B cell (primary cell): ENCODE results near the gene CLDN6. TPM values are rescaled to one million over a fixed set of nuclear protein-coding genes. Genes with fewer than 3 reads are reported as not detected.

ENCODE experiments used
- ATAC-seq: fragments of 200-7000 bp; cut with Tn5 transposase; one replicate; pipeline ENCODE4 v1.10.0; 2021; ENCODE audit warnings: low read depth, mild to moderate bottlenecking, moderate number of reproducible peaks, moderate library complexity
- CTCF ChIA-PET: fragments of 350-600 bp; sonication (Branson Sonifier 250); formaldehyde crosslinking; loops from one replicate; lab custom pipeline; 2021; ENCODE audit warnings: antibody characterized with exemption, inconsistent platforms; lab: Charles Lee
- POLR2A ChIA-PET: fragments of 350-600 bp; sonication (Branson Sonifier 250); formaldehyde crosslinking; loops from one replicate; lab custom pipeline; 2021; ENCODE audit warnings: antibody characterized with exemption; lab: Charles Lee
- DNase-seq: peaks from one replicate; pipeline ENCODE4 v3.0.0; 2013
- H2AFZ ChIP-seq: 2 replicates; pipeline ENCODE4 v1.6.1; 2012; ENCODE audit warnings: mild to moderate bottlenecking, low read depth, low read length; ENCODE audit not compliant: insufficient read depth, poor library complexity, severe bottlenecking
- H3K27ac ChIP-seq, 2 donors: 1 replicate in 1 of 2; 2 replicates in 1 of 2; pipeline ENCODE4 v1.5.1; 2012 to 2013; ENCODE audit warnings: low read length in 2 of 2, mild to moderate bottlenecking in 2 of 2, moderate library complexity in 1 of 2
- H3K27me3 ChIP-seq, 4 experiments: fragments of 200-600 bp in 1 of 4; sonication (generic) in 1 of 4; replicated peaks in 1 of 4; 1 replicate in 2 of 4; 2 replicates in 2 of 4; pipeline versions ENCODE4 v1.6.1 to v1.7.0; 2013 to 2016; ENCODE audit warnings: low read length in 3 of 4, mild to moderate bottlenecking in 2 of 4, mixed read lengths in 1 of 4, moderate library complexity in 1 of 4; ENCODE audit not compliant: insufficient read depth in 4 of 4, control insufficient read depth in 3 of 4; ENCODE audit errors: control extremely low read depth in 1 of 4
- H3K36me3 ChIP-seq, 2 experiments: replicated peaks in 1 of 2; 1 replicate in 1 of 2; 2 replicates in 1 of 2; pipeline versions ENCODE4 v1.6.1 to v1.7.1; 2013; ENCODE audit warnings: low read length in 1 of 2; ENCODE audit not compliant: insufficient read depth in 2 of 2, control insufficient read depth in 1 of 2; ENCODE audit errors: control extremely low read depth in 1 of 2, extremely low read depth in 1 of 2
- H3K4me1 ChIP-seq, 2 donors: fragments of 200-600 bp in 1 of 2; sonication (generic) in 1 of 2; 1 replicate in 1 of 2; 2 replicates in 1 of 2; pipeline versions ENCODE4 v1.5.1 to v1.6.1; 2013 to 2017; ENCODE audit warnings: low read length in 2 of 2; ENCODE audit not compliant: control insufficient read depth in 2 of 2, insufficient read depth in 2 of 2
- H3K4me2 ChIP-seq: replicated peaks from 2 replicates; pipeline ENCODE3; 2012; ENCODE audit warnings: mild to moderate bottlenecking, low read depth, low read length; ENCODE audit not compliant: poor library complexity, severe bottlenecking
- H3K4me3 ChIP-seq, 5 experiments: fragments of 200-600 bp in 1 of 5; sonication (generic) in 1 of 5; 1 replicate in 3 of 5; 2 replicates in 2 of 5; pipeline versions ENCODE4 v1.5.1 to v1.7.0; 2011 to 2016; ENCODE audit warnings: low read length in 4 of 5, mild to moderate bottlenecking in 4 of 5, low read depth in 2 of 5, control low read depth in 1 of 5, moderate library complexity in 1 of 5; ENCODE audit not compliant: insufficient read depth in 1 of 5; ENCODE audit errors: control extremely low read depth in 1 of 5, extremely low read depth in 1 of 5
- H3K79me2 ChIP-seq: fragments of 200-600 bp; sonication (generic); one replicate; pipeline ENCODE4 v1.6.0; 2016; ENCODE audit warnings: low read length; ENCODE audit not compliant: control insufficient read depth, insufficient read depth
- H3K9ac ChIP-seq: fragments of 200-600 bp; sonication (generic); 2 replicates; pipeline ENCODE4 v1.6.1; 2017; ENCODE audit warnings: mild to moderate bottlenecking, low read length, moderate library complexity
- H3K9me3 ChIP-seq, 3 donors: one replicate each; pipeline versions ENCODE4 v1.6.1 to v1.7.1; 2013; ENCODE audit warnings: low read length in 2 of 3; ENCODE audit not compliant: control insufficient read depth in 2 of 3, insufficient read depth in 1 of 3; ENCODE audit errors: control extremely low read depth in 1 of 3
- H4K20me1 ChIP-seq: 2 replicates; pipeline ENCODE4 v1.6.0; 2012; ENCODE audit warnings: mild to moderate bottlenecking, low read length; ENCODE audit not compliant: insufficient read depth, control insufficient read depth, poor library complexity, severe bottlenecking
- H3K27ac Mint-ChIP-seq: one replicate; pipeline ENCODE4 v1.8.0; 2021; ENCODE audit warnings: mixed read lengths
- H3K27me3 Mint-ChIP-seq: one replicate; pipeline ENCODE4 v1.8.0; 2021; ENCODE audit warnings: mixed read lengths
- H3K4me1 Mint-ChIP-seq: one replicate; pipeline ENCODE4 v1.8.0; 2021; ENCODE audit warnings: mixed read lengths
- H3K4me3 Mint-ChIP-seq: one replicate; pipeline ENCODE4 v1.8.0; 2021; ENCODE audit warnings: mixed read lengths
- H3K9me3 Mint-ChIP-seq: one replicate; pipeline ENCODE4 v1.8.0; 2022; ENCODE audit warnings: mixed read lengths; ENCODE audit not compliant: insufficient read depth
- CTCF ChIP-seq: fragments of 200-600 bp; IDR thresholded peaks from one replicate; pipeline ENCODE4 v1.8.0; 2022; ENCODE audit warnings: antibody characterized with exemption, mild to moderate bottlenecking
- EZH2 ChIP-seq: IDR thresholded peaks from 2 replicates; pipeline ENCODE4 v1.6.1; 2012; ENCODE audit warnings: borderline replicate concordance, low read depth, mild to moderate bottlenecking, moderate library complexity, low read length; ENCODE audit not compliant: insufficient read depth, poor library complexity, severe bottlenecking
- WGBS: methylation state at CpG from one replicate; pipeline ENCODE4 v1.1.5; 2013; ENCODE audit warnings: missing lambda C conversion rate; ENCODE audit not compliant: insufficient coverage; 5-methylcytosine and 5-hydroxymethylcytosine counted together
- intact Hi-C: fragments of 100-400 bp; cut with micrococcal nuclease; formaldehyde crosslinking; loops from one replicate; pipeline ENCODE4 v1.10.0; 2022
- polyA plus RNA-seq: library from polyadenylated mRNA; depleted of rRNA; stranded (reverse); fragments of >200 nt; gene quantifications from 2 replicates; pipeline ENCODE4 v1.2.3, GENCODE V29; 2012
- total RNA-seq, 2 donors: library from RNA; stranded (reverse); fragments of 120-200 nt in 1 of 2; gene quantifications; 1 replicate in 1 of 2; 2 replicates in 1 of 2; pipeline versions ENCODE4 v1.2.3 to v1.2.4, GENCODE V29; 2013 to 2022

Gene CLDN6
- total and polyA plus RNA-seq, 2 donors (not counting 1 experiment from before 2014, with no cell fraction given), result not detected

GRCh38 chr16:3023415-3023668 lies 5.4 kb upstream of the CLDN6 start:
- Mint-ChIP-seq H3K4me1 (peaks cover 44% of the 10 kb centered on the region), H3K27me3 (no peaks in the 10 kb centered on the region), H3K27ac (peak overlapping the region; percentile 99), H3K9me3 (no peaks in the 10 kb centered on the region), H3K4me3 (peak overlapping the region; percentile 97)
- H3K4me1 ChIP-seq, result peaks cover 39 to 55% of the 10 kb centered on the region in 2 donors
- H3K4me3 ChIP-seq, result peak overlapping the region in 4 of 5 experiments; percentile 63 to 79 (median 72)
- H3K9me3 ChIP-seq, result no peaks in the 10 kb centered on the region
- WGBS, result 22% methylated on average over 3 of the region's 6 CpGs
- CTCF ChIA-PET, result interaction anchor here (2.0 to 6.9 kb wide), 4 partner anchors 10 to 35 kb away, joined by 6 to 61 read pairs (median 18); no protein-coding TSS in a partner anchor
- peaks cover 0 to 18% of the 10 kb centered on the region in 2 experiments for H3K36me3 ChIP-seq
- peak overlapping the region; percentile 90 for H3K9ac ChIP-seq
- POLR2A ChIA-PET, result interaction anchor here (0.6 to 2.1 kb wide), 2 partner anchors 10 to 20 kb away, joined by 3 to 9 read pairs; no protein-coding TSS in a partner anchor
- peaks cover 0 to 4% (median under 1%) of the 10 kb centered on the region in 4 experiments for H3K27me3 ChIP-seq
- no peak for DNase-seq
- peaks cover 28% of the 10 kb centered on the region for H4K20me1 ChIP-seq
- intact Hi-C loops, result loop anchor here (5.0 to 10.0 kb wide), 6 partner anchors 56 to 1719 kb away; partner anchors contain the start of genes PAQR4, SRRM2, UBE2I and ZNF174
- peaks cover 15% of the 10 kb centered on the region for H3K79me2 ChIP-seq
- ATAC-seq, result no peak
- TF ChIP-seq CTCF, result no peak
- H3K4me2 ChIP-seq, result peak overlapping the region; percentile 90
- H2AFZ ChIP-seq, result peak overlapping the region; percentile 90
- peak overlapping the region; percentile 5 to 94 for H3K27ac ChIP-seq

GRCh38 chr16:3022684-3023414 lies 4.9 kb upstream of the CLDN6 start:
- no peaks in the 10 kb centered on the region for H3K27me3 Mint-ChIP-seq
- Histone ChIP-seq H3K9me3 (no peaks in the 10 kb centered on the region), H2AFZ (peak overlapping the region; percentile 90), H4K20me1 (peaks cover 26% of the 10 kb centered on the region), H3K27me3 (peaks cover 0 to 9% (median 3%) of the 10 kb centered on the region in 4 experiments), H3K4me1 (peaks cover 39 to 57% of the 10 kb centered on the region in 2 donors), H3K9ac (no peak overlapping the region), H3K4me2 (peak overlapping the region; percentile 90), H3K27ac (no peak overlapping the region), H3K79me2 (peaks cover 15% of the 10 kb centered on the region), H3K36me3 (peaks cover 0 to 18% of the 10 kb centered on the region in 2 experiments), H3K4me3 (no peak overlapping the region)
- CTCF ChIA-PET, result interaction anchor here (0.8 to 6.9 kb wide), 5 partner anchors 10 to 35 kb away, joined by 3 to 61 read pairs (median 8); no protein-coding TSS in a partner anchor
- no peaks in the 10 kb centered on the region for H3K9me3 Mint-ChIP-seq
- TF ChIP-seq CTCF (no peak), EZH2 (no peak)
- peak overlapping the region; percentile 97 for H3K4me3 Mint-ChIP-seq
- H3K27ac Mint-ChIP-seq, result peak overlapping the region; percentile 99
- intact Hi-C loops, result loop anchor here (5.0 to 10.0 kb wide), 6 partner anchors 56 to 1718 kb away; partner anchors contain the start of genes PAQR4, SRRM2, UBE2I and ZNF174
- DNase-seq (no peak), ATAC-seq (no peak)
- peaks cover 44% of the 10 kb centered on the region for H3K4me1 Mint-ChIP-seq
- POLR2A ChIA-PET, result interaction anchor here (0.6 to 2.1 kb wide), 2 partner anchors 10 to 19 kb away, joined by 3 to 9 read pairs; no protein-coding TSS in a partner anchor
- 70% methylated on average over 7 of the region's 8 CpGs for WGBS
